Measurements from ENCODE around the gene SERINC2. TPM values are rescaled to one million over a fixed set of nuclear protein-coding genes. Genes with fewer than 3 reads are reported as not detected.

Gene SERINC2
- total RNA-seq, 2 experiments from 2014 or later: 0.16 TPM; not detected in 1

GRCh38 chr1:31434979-31435378 lies 22.0 kb downstream of the SERINC2 start:
- Mint-ChIP-seq H3K9me3 (no peaks in the 10 kb centered on the region), H3K4me1 (ENCODE audit: low read depth) (no peaks in the 10 kb centered on the region), H3K36me3 (ENCODE audit: low read depth) (no peaks in the 10 kb centered on the region), H3K4me3 (no peak overlapping the region), H3K27me3 (no peaks in the 10 kb centered on the region), H3K27ac (no peak overlapping the region)
- TF ChIP-seq, protein P1, sequence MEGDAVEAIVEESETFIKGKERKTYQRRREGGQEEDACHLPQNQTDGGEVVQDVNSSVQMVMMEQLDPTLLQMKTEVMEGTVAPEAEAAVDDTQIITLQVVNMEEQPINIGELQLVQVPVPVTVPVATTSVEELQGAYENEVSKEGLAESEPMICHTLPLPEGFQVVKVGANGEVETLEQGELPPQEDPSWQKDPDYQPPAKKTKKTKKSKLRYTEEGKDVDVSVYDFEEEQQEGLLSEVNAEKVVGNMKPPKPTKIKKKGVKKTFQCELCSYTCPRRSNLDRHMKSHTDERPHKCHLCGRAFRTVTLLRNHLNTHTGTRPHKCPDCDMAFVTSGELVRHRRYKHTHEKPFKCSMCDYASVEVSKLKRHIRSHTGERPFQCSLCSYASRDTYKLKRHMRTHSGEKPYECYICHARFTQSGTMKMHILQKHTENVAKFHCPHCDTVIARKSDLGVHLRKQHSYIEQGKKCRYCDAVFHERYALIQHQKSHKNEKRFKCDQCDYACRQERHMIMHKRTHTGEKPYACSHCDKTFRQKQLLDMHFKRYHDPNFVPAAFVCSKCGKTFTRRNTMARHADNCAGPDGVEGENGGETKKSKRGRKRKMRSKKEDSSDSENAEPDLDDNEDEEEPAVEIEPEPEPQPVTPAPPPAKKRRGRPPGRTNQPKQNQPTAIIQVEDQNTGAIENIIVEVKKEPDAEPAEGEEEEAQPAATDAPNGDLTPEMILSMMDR (IDR thresholded peaks at IDR 0.05): no peak
- CTCF ChIA-PET: no interaction called here
- POLR2A ChIA-PET: no interaction called here
- DNase-seq (no peak), ATAC-seq (no peak)
- intact Hi-C loops (cut with micrococcal nuclease): no loop called here

GRCh38 chr1:31435471-31436409 lies 22.7 kb downstream of the SERINC2 start:
- no peaks in the 10 kb centered on the region for H3K4me1 Mint-ChIP-seq (ENCODE audit: low read depth)
- ATAC-seq: no peak

DNA sequence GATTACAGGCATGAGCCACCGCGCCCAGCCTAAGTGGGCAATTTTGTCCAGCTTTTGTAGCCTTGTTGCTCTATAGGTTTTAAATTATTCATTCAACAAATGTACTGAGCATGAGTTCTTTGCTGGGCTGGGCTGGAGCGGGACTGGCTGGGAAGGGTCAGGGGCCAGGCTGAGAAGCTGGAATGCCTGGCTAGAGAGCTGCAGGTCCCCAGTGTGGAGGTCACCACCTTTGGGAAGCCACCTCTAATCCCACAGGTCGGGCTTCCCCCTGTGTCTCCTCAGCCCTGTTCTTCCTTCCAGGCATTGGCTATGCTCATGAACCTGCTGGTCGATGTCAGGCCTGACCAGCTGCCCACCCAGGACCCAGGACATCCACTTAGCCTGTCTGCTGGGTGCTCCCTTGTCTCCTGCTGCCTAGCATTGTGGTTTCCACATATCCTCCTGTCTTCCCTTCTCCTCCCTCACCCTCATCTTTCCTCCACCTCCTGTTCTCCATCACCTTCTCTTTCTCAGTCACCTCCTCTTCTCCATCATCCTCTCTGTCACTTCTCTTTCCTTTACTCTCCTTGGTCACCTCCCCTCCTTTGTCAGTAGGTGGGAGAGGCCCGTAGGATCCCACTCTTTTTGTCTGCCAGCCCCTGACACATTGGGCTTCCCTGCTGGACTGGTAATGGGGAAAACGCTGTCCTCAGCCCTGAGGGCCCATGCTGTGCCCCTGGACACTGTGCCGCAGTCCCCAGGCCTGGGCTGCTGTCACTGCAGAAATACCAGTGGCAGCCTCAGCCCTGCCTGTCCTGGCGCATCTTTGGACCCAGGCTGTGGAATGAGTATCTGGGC lies 23.8 kb downstream of the SERINC2 start:
- Mint-ChIP-seq H3K27ac (no peak overlapping the region), H3K9me3 (no peaks in the 10 kb centered on the region), H3K36me3 (ENCODE audit: low read depth) (no peaks in the 10 kb centered on the region), H3K27me3 (no peaks in the 10 kb centered on the region), H3K4me1 (ENCODE audit: low read depth) (no peaks in the 10 kb centered on the region), H3K4me3 (no peak overlapping the region)
- POLR2A ChIA-PET: no interaction called here
- DNase-seq (no peak), ATAC-seq (no peak)
- intact Hi-C loops (cut with micrococcal nuclease): no loop called here
- CTCF ChIA-PET: no interaction called here
- TF ChIP-seq, protein P1 (IDR thresholded peaks at IDR 0.05): no peak

More at GRCh38 chr1:31435471-31436409, 22.7 kb downstream of the SERINC2 start:
- intact Hi-C loops (cut with micrococcal nuclease): no loop called here
- Mint-ChIP-seq H3K36me3 (ENCODE audit: low read depth) (no peaks in the 10 kb centered on the region), H3K4me3 (no peak overlapping the region), H3K9me3 (no peaks in the 10 kb centered on the region), H3K27me3 (no peaks in the 10 kb centered on the region), H3K27ac (no peak overlapping the region)
- ChIA-PET POLR2A (no interaction called here), CTCF (no interaction called here)
- no peak for DNase-seq
- TF ChIP-seq, protein P1 (IDR thresholded peaks at IDR 0.05): no peak

DNA sequence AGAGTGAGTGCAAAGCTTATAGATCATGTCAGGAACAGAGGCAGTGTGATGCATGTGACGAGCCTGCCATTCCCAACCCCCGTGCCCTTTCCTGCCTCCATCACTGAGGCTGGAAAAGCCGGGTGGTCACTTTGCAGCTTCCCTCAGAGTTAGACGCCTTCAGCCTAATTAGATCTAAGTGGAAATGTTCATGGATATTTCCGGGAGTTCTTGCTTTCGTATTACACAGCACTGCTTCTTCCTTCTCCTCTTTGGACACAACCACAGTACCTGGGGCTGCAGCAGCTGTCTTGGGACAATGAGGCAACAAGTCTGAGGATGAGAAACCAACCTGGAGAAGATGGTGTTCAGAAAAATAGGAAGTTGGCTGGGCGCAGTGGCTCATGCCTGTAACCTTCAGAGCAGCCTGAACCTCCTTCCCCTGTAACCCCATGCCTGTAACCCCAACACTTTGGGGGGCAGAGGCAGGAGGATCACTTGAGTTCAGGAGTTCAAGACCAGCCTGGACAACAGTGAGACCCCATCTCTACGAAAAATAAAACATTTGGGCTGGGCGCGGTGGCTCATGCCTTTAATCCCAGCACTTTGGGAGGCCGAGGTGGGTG lies 24.5 kb downstream of the SERINC2 start:
- DNase-seq: no peak
- Mint-ChIP-seq H3K9me3 (no peaks in the 10 kb centered on the region), H3K36me3 (ENCODE audit: low read depth) (no peaks in the 10 kb centered on the region), H3K4me1 (ENCODE audit: low read depth) (no peaks in the 10 kb centered on the region), H3K27ac (no peak overlapping the region), H3K4me3 (no peak overlapping the region), H3K27me3 (no peaks in the 10 kb centered on the region)
- no peak for ATAC-seq
- TF ChIP-seq, protein P1 (IDR thresholded peaks at IDR 0.05): no peak
- POLR2A ChIA-PET: no interaction called here
- intact Hi-C loops (cut with micrococcal nuclease): no loop called here
- CTCF ChIA-PET: no interaction called here

All from activated CD8-positive, alpha-beta T cell treated with anti-CD3 and anti-CD28 coated beads for 36 hours (primary cell).